ENCODE measurements around the gene CERK. TPM values are rescaled to one million over a fixed set of nuclear protein-coding genes. Genes with fewer than 3 reads are reported as not detected.

Gene CERK
- total RNA-seq, 4 donors from 2014 or later = 37.3 to 51.1 (median 48.0) TPM

- Histone ChIP-seq H3K27ac (replicated peaks in 1 of 4) (peak overlapping the region; percentile 36 to 60 (median 47)), H3K9me3 (no peaks in the 10 kb centered on the region), H3K36me3 (peaks cover 0 to 63% (median 47%) of the 10 kb centered on the region in 4 donors), H3K27me3 (no peaks in the 10 kb centered on the region), H3K4me1 (peaks cover 12 to 15% (median 13%) of the 10 kb centered on the region in 4 donors), H3K4me3 (no peak overlapping the region)
- DNase-seq (ENCODE audit: extremely low spot score) = no peak
- WGBS = 71% methylated on average over 31 of the region's 44 CpGs
- intact Hi-C loops (cut with DNase I) = no loop called here
- TF ChIP-seq EP300 (IDR thresholded peaks at IDR 0.05) (no peak), POLR2AphosphoS5 (IDR thresholded peaks at IDR 0.05) (no peak), POLR2A (IDR thresholded peaks at IDR 0.05; ENCODE audit: low read depth) (no peak), CTCF (IDR thresholded peaks at IDR 0.05) (no peak)
Measured at GRCh38 chr22:46678785-46679700, 59.0 kb downstream of the CERK start.

GRCh38 chr22:46678003-46678657 lies 59.9 kb downstream of the CERK start:
- WGBS = 85% methylated on average over 23 of the region's 31 CpGs
- Histone ChIP-seq H3K4me1 (peaks cover 15 to 22% (median 19%) of the 10 kb centered on the region in 4 donors), H3K4me3 (no peak overlapping the region), H3K27ac (replicated peaks in 1 of 4) (no peak overlapping the region), H3K9me3 (no peaks in the 10 kb centered on the region), H3K27me3 (no peaks in the 10 kb centered on the region), H3K36me3 (peaks cover 0 to 64% (median 55%) of the 10 kb centered on the region in 4 donors)
- intact Hi-C loops (cut with DNase I) = no loop called here
- no peak for TF ChIP-seq POLR2A (IDR thresholded peaks at IDR 0.05; ENCODE audit: low read depth)
- no peak for TF ChIP-seq EP300 (IDR thresholded peaks at IDR 0.05)
- TF ChIP-seq CTCF (IDR thresholded peaks at IDR 0.05) = no peak
- no peak for TF ChIP-seq POLR2AphosphoS5 (IDR thresholded peaks at IDR 0.05)
- DNase-seq (ENCODE audit: extremely low spot score) = no peak

GRCh38 chr22:46677323-46678002 lies 60.6 kb downstream of the CERK start:
- TF ChIP-seq POLR2A (IDR thresholded peaks at IDR 0.05; ENCODE audit: low read depth) = no peak
- no peak for TF ChIP-seq POLR2AphosphoS5 (IDR thresholded peaks at IDR 0.05)
- TF ChIP-seq EP300 (IDR thresholded peaks at IDR 0.05) = no peak
- TF ChIP-seq CTCF (IDR thresholded peaks at IDR 0.05) = no peak
- H3K4me3 ChIP-seq = no peak overlapping the region
- no peak for DNase-seq (ENCODE audit: extremely low spot score)
- peaks cover 0 to 63% (median 57%) of the 10 kb centered on the region in 4 donors for H3K36me3 ChIP-seq
- peaks cover 15 to 22% (median 19%) of the 10 kb centered on the region in 4 donors for H3K4me1 ChIP-seq
- H3K27ac ChIP-seq (replicated peaks in 1 of 4) = no peak overlapping the region
- H3K9me3 ChIP-seq = no peaks in the 10 kb centered on the region
- intact Hi-C loops (cut with DNase I) = no loop called here
- 96% methylated on average over 20 of the region's 28 CpGs for WGBS
- H3K27me3 ChIP-seq = no peaks in the 10 kb centered on the region

GRCh38 chr22:46676881-46677280 lies 61.2 kb downstream of the CERK start:
- H3K9me3 ChIP-seq = no peaks in the 10 kb centered on the region
- H3K4me1 ChIP-seq = peaks cover 15 to 22% (median 19%) of the 10 kb centered on the region in 4 donors
- peaks cover 0 to 63% (median 57%) of the 10 kb centered on the region in 4 donors for H3K36me3 ChIP-seq
- intact Hi-C loops (cut with DNase I) = no loop called here
- no peak overlapping the region for H3K4me3 ChIP-seq
- H3K27ac ChIP-seq (replicated peaks in 1 of 4) = no peak overlapping the region
- 85% methylated on average over 7 of the region's 14 CpGs for WGBS
- no peaks in the 10 kb centered on the region for H3K27me3 ChIP-seq
- no peak for TF ChIP-seq POLR2A (IDR thresholded peaks at IDR 0.05; ENCODE audit: low read depth)
- TF ChIP-seq CTCF (IDR thresholded peaks at IDR 0.05) = no peak
- no peak for TF ChIP-seq POLR2AphosphoS5 (IDR thresholded peaks at IDR 0.05)
- no peak for TF ChIP-seq EP300 (IDR thresholded peaks at IDR 0.05)
- DNase-seq (ENCODE audit: extremely low spot score) = no peak

Data from esophagus muscularis mucosa (tissue), 4 donors.